Astrocyte of the spinal cord (primary cell): Measurements from ENCODE around the gene KIZ.

Experiments
- DNase-seq: peaks from one replicate; pipeline ENCODE4 v3.0.0; 2011; ENCODE audit warnings: low read depth, low spot score
- H3K4me3 ChIP-seq: 2 replicates; pipeline ENCODE4 v1.5.1; 2011; ENCODE audit warnings: low read depth, mild to moderate bottlenecking, low read length, moderate library complexity
- in situ Hi-C: cut with HindIII; loops from 2 replicates; pipeline ENCODE4 v1.10.0; 2017; ENCODE audit warnings: low sequenced_read_pairs
- TF ChIP-seq, protein P1 (sequence below): IDR thresholded peaks from 2 replicates; pipeline ENCODE4 v1.5.1; 2012; ENCODE audit warnings: low read depth, mild to moderate bottlenecking, low read length, inconsistent platforms

KIZ gene

DNA sequence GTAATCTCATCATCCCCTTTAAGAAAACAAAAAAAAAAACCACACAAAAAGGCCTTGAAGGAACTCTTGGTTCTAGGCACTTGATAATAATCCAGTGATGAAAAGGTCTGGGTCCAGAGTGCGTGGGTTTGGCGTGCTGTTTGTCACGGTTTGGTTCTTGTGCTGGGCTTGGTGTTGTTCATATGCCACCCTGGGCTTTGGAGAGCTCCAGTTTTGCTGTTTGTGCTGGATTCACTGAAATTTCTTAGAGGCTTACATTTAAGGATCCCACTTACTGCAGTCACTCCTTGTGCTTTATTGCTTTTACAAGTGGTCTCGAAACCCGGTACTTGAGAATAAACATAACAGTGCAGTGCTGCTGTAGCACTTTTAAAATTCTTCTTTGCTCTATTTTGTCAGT, 108.4 kb downstream of the KIZ start:
- DNase-seq = no peak
- in situ Hi-C loops = no loop called here
- H3K4me3 ChIP-seq = no peak overlapping the region
- TF ChIP-seq, protein P1, sequence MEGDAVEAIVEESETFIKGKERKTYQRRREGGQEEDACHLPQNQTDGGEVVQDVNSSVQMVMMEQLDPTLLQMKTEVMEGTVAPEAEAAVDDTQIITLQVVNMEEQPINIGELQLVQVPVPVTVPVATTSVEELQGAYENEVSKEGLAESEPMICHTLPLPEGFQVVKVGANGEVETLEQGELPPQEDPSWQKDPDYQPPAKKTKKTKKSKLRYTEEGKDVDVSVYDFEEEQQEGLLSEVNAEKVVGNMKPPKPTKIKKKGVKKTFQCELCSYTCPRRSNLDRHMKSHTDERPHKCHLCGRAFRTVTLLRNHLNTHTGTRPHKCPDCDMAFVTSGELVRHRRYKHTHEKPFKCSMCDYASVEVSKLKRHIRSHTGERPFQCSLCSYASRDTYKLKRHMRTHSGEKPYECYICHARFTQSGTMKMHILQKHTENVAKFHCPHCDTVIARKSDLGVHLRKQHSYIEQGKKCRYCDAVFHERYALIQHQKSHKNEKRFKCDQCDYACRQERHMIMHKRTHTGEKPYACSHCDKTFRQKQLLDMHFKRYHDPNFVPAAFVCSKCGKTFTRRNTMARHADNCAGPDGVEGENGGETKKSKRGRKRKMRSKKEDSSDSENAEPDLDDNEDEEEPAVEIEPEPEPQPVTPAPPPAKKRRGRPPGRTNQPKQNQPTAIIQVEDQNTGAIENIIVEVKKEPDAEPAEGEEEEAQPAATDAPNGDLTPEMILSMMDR = no peak

DNA sequence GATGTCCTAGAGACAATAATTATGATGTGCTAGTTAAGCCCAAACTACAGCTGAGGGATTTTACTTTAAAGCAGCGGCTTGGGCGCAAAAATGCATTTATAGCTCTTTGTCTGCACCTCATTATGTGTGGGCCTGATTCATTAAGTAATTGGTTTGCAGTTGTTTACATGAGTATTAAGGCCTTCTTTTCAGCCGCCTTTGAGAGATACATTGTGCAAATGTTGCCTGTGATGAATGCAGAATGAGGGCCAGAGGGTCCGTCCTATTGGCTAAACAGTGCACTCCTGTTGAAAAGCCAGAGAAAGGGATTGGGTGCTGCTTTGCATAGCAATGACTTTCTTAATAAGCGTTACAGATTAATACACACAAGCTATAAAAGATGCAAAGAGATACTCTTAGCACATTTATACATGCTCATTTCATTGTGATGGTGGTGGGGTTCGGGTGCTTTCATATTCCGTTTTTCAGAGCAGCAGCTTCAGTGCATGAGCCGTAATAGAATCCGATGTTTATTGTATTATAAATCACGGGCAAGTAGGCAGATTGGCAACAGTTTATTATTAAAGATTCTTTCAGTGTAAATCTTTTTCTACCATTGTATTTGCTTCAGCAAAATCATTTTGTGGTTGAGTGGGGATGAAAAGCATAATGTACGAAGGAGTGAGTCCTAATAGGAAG, 109.1 kb downstream of the KIZ start:
- in situ Hi-C loops = no loop called here
- TF ChIP-seq, protein P1 = no peak
- no peak overlapping the region for H3K4me3 ChIP-seq
- no peak for DNase-seq

DNA sequence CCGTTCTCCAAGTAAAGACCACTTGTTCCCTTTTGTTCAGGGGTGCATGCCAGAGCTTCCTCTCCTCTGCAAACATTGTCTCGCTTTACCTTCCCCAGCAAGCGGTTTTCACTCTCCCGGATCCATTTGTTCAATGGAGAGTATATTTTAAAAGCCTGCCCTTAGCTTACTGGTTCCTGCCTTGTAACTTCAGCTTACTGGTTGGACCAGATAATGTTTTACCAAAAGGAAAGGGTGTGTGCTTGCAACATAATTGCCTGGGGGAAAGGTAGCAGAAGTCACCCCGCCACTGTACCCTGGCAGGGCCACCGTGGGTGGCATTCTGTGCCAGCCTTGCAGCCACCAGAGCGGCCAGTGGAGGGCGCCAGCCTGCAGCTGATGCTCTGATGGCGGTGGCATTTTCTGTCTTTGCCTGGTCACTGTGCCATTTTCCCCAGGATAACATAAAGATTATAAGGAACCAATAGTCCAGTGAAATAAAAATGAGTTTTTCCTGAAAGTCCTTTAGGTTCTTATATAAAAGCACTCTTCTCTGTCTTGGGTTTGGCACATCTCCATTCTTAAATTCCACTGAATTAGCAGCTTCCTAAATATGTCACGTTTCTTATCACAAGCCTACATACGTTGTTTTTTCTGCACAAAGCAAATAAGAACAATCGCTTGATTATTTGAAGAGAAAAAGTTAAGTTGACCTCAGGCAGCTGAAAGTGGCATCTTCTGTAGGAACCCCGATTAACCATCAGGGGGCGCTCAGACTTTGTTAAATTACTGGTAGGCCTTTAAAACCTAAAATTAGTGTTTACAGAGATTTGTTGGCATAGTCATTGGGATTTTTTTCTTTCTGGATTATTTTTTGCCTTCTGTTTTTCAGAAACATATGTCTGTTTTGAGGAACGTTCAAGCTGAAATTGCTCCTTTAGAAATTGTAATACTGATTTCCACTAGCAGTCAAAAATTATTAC, 109.9 kb downstream of the KIZ start:
- TF ChIP-seq, protein P1 = peak; percentile 96
- in situ Hi-C loops = no loop called here
- H3K4me3 ChIP-seq = no peak overlapping the region
- peak; percentile 74 for DNase-seq

DNA sequence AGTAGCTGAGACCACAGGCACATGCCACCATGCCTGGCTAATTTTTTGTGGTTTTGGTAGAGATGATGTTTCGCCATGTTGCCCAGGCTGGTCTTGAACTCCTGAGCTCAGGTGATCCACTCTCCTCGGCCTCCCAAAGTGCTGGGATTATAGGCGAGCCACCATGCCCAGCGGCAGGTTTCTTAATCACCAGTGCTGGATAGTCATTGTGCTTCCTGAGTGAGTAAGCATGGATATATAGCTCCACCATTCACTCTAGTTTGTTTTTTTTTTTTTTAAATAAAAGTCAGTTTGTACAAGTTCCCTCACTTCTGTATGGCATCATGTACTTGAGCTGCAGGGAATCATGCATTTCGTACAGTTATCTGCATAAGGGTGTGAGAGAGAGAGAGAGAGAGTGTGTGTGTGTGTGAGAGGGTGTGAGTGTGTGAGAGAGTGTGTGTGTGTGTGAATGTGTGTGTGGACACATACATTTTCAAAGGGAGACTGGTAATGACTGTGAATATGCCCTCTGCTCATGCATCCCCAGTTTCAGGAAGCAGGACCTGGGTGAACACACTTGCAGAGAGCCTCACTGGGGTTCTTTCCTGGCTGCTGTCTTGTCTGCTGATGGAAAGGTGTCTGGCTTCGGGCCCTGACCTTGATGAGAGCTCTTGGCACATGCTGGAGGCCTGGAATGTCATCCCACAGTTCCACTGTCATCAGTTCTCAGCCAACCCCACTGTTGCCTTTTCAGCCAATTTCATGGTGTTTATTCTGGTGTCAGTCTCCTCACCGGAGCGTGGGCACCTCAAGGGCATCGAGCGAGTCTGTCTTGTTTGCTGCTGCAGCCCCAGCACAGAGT, 112.3 kb downstream of the KIZ start:
- TF ChIP-seq, protein P1 = no peak
- DNase-seq = no peak
- in situ Hi-C loops = no loop called here
- H3K4me3 ChIP-seq = no peak overlapping the region

DNA sequence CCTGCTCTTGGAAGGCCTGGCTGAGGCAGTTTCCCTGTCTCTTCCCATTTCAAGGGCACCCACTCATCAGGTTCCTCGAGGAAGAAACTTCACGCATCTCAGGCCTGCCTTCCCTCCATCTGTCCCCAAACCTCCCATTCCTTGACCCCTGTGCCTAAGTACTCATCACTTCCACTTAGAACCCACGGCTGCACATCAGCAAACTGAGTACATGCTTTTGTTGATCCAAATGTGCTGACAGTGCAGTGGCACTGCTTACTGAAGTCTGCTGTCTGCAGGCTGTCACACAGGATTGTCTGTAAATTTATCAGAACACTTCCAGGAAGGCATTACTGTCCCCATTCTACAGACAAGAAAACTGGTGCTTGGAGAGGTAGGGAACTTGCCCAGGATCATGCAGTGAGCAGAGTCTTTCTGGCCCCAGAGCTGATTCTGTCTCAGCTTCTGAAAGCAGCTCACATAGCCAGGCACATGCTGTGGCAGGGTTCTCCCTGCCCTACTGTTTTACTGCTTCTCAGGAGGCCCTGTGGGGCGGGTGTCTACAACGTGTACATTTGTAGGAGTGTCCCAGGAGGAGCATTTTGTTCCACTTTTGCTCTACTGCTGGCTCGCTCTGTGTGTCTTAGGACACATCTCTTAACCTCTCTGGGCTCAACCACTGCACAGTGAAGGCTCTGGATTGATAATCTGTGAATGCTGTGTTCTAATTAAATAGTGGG, 113.1 kb downstream of the KIZ start:
- in situ Hi-C loops = no loop called here
- no peak overlapping the region for H3K4me3 ChIP-seq
- TF ChIP-seq, protein P1 = no peak
- no peak for DNase-seq

DNA sequence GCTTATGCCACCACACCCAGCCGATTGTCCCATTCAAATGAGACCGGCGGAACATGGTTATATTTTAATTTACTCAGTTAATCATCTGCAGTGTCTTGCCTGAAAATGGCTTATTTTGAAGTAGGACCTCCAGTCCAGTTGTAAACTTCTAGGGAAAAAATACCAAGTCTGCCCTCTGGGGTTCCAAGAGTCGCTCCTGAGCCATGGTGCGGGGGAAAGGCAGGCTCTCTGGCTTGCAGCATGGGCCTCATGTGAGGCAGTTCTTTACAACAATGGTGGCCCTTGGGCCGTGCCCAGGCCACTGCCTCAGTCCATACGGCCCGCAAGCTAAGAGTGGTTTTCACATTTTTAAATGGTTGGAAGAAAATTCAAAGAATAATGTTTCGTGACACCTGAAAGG, 114.5 kb downstream of the KIZ start:
- TF ChIP-seq, protein P1 = no peak
- no peak for DNase-seq
- no peak overlapping the region for H3K4me3 ChIP-seq
- in situ Hi-C loops = no loop called here
